GM21360 (cell line): ENCODE data around the gene CADPS2.
A peak's percentile ranks its signal among the peaks of the same experiment; 100 is the strongest.

Source experiments
- ATAC-seq: cut with Tn5 transposase; IDR thresholded peaks from one replicate; pipeline ENCODE4 v1.9.1; 2021; ENCODE audit warnings: mild to moderate bottlenecking, moderate library complexity; ENCODE audit not compliant: unreplicated experiment

The CADPS2 gene

GRCh38 chr7:122544463-122544862 is 341.8 kb downstream of the CADPS2 start:
- peak; percentile 97 for ATAC-seq

DNA sequence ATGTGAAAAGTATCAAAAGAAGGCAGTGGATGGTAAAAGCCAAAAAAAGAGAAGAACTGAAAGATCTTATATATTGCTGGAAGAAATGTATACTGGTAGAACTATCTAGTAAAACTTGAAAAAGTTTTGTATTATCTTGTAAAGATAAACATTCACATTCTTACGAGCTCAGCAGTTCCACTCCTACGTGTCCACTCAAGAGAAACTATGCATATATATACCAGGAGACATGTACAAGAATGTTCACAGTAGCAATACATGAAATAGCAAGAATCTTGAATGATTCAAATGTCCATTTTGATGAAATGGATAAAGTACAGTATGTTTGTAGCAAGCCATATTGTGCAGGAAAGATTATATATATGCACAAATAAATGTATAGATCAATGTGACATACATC is 342.4 kb downstream of the CADPS2 start:
- ATAC-seq, result no peak

DNA sequence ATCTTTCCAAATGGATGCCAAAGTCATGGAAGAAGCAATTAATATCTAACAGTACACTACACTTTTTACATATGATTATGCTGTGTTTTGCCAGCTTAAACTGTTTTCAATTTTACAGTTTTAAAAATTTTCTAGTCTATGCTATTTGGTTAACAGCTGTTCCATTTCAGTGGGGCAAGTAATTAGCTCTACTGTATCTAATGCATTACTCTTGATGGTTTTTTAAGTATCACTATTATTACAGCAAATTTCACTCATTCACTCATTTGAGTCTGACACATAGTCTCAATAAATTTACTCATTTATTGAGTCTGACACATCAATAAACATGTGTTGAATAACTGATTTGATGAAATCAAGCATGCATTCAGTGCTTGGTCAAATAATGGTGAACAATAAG is 343.1 kb downstream of the CADPS2 start:
- no peak for ATAC-seq

DNA sequence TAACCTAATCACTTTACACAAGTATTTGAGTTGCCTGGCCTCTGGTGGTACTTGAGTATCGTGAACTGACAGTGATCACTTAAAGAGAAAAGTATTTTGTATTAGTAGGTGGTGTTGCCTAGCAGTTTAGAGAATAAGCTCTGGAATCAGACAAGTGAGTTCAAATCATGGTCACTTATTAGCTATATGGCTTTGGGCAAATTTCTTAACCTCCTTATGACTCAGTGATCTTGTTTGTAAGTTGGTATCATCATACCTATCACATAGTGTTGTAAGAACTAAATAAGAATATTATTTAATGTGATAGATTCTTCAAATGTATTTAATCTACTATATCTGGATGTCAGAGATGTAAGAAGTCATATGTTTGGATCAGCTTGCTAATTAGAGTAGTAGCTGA is 351.2 kb downstream of the CADPS2 start:
- no peak for ATAC-seq

DNA sequence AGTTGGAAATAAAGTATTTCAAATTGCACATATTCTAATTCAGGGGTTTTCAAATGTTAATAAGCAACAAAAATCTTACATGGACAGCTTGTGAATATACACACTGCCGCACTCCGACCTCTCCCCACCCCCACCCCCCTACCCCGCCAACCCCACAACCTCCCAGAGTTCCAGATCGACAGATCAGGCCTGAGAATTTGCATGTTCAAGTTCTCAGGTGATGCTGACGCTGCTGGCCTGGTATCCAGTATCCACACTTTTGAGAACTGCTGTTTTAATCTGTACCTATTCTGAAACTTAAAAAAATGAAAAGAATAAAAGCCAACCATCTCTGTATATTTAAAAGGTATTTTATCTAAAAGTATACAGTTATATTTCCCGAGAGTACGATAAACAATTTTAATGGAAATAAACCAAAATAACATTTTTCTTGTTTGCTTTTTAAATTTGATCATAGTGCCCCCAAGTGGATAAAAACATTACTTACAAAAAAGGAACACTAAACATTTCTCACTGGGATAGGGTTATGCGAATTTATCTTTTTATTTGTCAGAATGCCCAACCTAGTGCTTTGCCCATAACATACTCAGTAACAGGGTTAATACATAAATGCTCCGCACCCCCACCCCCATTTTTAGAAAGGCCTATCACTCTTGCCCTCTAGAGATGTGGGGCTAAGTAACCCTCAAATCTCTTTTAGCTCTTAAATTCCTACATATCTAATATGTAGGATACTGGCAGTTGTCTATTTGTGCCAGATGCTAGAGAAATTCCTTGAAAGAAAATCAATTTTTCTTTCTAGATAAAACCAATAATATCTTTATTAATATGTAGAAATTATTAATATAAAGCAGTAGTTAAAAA is 353.6 kb downstream of the CADPS2 start:
- ATAC-seq, result no peak

GRCh38 chr7:122528879-122529481 is 357.3 kb downstream of the CADPS2 start:
- ATAC-seq, result no peak

GRCh38 chr7:122525355-122525754 is 360.9 kb downstream of the CADPS2 start:
- no peak for ATAC-seq

DNA sequence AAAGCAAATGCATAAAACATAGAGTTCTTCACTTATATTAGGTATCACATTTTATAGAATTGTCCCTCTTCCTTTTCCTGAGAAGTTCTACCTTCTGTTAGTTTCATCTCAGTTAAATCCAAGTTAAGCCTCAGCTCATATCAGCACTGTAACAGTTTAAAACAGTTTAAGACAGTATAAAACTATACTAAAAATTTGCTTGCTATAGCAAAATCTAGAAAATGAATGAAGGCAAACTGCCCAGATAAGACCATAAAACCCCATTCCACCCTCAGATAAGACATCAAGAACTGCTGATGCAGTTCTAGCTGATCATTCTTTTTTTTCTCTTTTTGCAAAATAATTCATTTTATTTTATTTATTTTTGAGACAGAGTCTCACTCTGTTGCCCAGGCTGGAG is 364.5 kb downstream of the CADPS2 start:
- ATAC-seq, result no peak

- no peak for ATAC-seq
These were observed 365.2 kb downstream of the CADPS2 start for GRCh38 chr7:122520971-122521555.

DNA sequence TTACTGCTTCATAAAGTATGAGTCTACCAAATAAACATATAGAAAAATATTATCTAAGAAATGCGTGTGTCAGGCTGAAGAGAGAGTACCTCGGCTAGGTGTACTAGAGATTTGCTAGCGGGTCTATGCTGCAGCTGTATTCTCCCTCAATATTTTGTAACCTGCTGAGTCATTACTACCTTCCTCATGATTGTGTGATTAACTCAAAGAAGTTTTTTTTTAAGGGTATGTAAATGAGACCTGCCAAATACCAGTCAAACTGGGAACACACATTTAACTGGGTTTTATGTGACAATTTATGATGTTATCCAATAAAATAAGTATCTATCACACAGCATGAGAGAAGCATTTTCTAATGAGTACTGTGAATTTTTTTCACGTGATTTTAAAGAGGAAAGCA is 367.8 kb downstream of the CADPS2 start:
- ATAC-seq, result no peak

DNA sequence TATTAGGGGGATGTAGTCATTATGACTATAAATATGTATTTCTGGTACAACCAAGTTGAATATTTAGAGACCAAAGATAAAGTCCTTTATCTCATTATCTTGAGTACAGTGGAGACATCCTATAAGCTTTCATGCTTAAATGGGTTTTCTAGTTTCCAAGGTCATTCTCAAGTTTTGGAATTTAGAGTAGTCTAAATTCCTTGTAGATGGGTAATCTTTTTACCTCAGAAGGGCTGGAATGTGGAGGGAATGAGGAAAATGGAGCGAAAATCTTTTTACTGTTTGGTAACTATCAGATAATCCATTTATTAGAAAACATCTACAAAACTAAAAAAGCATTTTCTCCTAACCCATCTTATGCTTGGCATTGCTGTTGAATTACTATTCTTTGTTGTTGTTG is 368.7 kb downstream of the CADPS2 start:
- no peak for ATAC-seq

DNA sequence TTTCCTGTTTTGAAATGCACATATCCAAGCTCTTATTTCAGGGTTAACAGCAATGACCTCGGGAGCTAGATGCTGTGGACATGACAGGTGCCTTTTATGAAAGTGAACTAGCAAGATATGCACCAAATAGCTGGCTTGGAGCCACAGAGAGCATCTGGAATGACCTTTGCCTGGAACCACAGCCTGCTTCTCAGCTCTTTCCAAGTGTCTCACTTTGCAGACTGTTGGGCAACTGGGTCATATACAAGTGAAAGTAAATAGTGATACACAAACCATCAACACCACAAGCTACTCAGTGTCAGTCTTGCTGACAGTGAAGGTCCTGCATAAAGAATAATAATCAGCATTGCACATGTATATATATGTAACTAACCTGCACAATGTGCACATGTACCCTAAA is 370.9 kb downstream of the CADPS2 start:
- no peak for ATAC-seq

GRCh38 chr7:122511268-122511667 is 375.0 kb downstream of the CADPS2 start:
- no peak for ATAC-seq

DNA sequence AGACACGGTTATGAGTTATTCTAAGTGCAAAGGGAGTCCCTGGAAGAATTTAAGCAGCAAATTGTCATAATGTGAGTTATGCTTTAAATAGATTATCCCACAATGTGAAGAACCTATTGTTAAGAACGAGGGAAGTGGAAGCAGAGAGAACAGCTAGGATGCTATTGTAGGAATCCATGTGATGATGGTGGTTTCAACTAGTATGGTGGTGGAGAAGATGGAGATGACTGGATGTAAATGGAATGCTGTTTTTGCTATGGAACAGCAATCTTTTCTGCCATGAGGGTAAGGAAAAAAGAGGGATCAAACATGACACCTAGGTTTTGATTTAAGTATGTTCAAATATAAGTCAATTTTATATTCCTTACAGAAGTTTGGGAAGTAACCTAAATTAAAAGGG is 378.7 kb downstream of the CADPS2 start:
- no peak for ATAC-seq

DNA sequence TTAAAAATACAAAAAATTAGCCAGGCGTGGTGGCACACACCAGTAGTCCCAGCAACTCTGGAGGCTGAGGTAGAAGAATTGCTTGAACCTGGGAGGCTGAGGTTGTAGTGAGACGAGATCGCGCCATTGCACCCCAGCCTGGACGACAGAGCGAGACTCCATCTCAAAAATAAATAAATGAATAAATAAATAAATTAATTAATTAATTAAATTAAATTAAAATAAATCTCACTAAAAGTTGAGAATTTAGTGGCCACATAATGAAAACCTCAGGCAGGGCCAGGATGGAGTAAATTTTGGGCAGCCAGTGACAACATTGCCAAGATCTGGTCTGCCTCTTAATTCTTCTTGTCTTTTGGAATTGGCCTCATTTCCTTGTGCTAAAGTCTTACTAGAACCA is 394.3 kb downstream of the CADPS2 start:
- ATAC-seq, result no peak

DNA sequence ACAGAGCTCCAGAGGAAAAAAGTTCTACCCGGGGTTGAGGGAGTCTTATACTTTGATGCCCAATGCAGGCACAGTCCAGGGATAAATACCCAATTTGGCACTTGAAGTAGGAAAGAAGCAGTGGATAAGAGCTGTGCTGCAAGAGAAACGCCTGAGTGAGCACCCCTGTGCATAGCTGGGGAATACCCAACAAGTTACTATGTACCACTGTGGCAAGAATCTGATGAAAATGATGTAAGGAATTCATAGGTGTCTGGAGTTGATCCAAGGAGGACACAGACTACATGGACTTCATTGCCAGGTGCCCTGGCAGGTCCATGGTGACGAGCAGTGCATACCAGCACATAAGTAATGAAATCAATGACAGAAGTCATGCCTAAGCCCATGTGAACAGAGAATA is 398.0 kb downstream of the CADPS2 start:
- ATAC-seq, result no peak

- ATAC-seq, result no peak
These were observed 399.1 kb downstream of the CADPS2 start for GRCh38 chr7:122487131-122487530.

DNA sequence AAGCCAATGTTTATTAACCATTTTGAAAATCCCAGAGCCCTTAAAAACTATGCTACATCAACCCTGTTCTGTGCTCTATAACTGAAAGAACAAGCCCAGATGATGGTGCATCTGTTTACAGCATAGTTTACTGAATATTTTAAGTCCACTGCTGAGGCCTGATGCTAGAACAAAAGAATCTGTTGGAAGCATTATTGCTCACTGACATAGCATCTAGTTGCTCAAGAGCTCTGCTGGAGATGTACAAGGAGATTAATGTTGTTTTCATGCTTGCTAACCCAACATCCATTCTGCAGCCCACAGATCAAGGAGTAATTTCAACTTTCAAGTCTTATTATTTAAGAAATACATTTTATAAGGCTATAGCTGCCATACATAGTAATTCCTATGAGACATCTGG is 400.4 kb downstream of the CADPS2 start:
- ATAC-seq, result no peak

DNA sequence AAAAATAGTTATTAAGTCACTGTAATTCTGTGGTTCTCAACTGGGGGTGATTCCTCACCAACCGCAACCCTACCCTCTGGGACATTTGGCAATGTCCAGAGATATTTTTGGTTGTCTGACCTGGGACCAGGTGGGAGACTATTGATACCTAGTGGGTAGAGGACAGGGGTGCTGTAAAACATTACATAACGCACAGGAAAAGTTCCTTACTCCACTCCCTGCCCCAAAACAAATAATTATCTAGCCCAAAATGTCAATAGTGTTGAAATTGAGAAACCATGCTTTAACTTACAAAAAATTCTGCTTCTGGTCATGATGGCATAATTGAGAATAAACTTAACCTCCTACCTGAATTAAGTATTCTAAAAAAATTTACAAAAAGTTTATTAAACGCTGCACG is 404.0 kb downstream of the CADPS2 start:
- no peak for ATAC-seq

DNA sequence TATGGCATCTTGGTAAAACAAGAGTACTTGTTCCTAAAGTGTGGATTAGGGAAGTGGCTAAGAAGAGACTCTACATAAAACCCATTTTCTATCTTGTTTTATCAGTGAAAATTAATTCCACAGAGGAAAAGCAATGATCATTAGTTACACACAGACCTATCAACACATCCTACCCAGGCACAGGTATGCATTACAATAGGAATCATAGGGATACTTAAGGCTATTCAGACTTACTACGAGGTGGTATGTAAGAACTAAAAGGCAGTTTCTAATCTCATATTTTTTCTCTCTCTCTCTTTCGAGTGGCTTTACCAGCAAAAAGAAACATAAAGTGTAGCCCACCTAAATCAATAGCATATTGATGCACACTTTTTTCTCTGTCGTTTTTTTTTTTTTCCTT is 415.4 kb downstream of the CADPS2 start:
- ATAC-seq, result no peak

DNA sequence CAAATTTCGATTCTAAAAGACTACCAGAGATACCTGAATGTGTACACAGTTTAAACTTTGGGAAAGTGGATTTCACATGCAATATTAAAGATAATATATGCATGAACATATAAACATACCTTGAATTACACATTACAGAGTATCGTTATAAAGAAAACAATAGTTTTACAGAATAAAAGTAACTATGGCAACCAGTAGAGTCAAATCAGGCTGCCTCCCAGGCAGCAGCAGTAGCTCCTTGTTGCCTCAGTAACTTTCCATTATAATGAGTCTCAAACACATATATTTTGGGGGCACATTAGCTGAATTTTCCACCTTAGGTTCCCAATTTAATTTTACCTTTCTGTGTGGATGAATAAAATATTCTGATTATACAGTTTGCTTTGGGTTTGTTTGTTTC is 417.3 kb downstream of the CADPS2 start:
- no peak for ATAC-seq
